ENCODE measurements around the gene TMEM72. TPM values are rescaled to one million over a fixed set of nuclear protein-coding genes. Genes with fewer than 3 reads are reported as not detected.
A peak's percentile ranks its signal among the peaks of the same experiment; 100 is the strongest.

The TMEM72 gene
- total RNA-seq, 1 donor from 2014 or later, result not detected

- DNase-seq (ENCODE audit: low read depth), result no peak
- H3K4me1 Mint-ChIP-seq (ENCODE audit: low read depth, unreplicated experiment), result peaks cover 24% of the 10 kb centered on the region
- H3K4me1 ChIP-seq (ENCODE audit: insufficient read depth, low read length), result peaks cover 5% of the 10 kb centered on the region
- no peaks in the 10 kb centered on the region for H3K27me3 ChIP-seq (ENCODE audit: insufficient read depth, low read length)
- TF ChIP-seq CTCF (IDR thresholded peaks at IDR 0.05; ENCODE audit: insufficient read depth, low read depth, low read length) (no peak), EZH2 (IDR thresholded peaks at IDR 0.05; ENCODE audit: insufficient read depth, low read length) (no peak)
- H3K9me3 ChIP-seq (ENCODE audit: insufficient read depth, low read depth, low read length), result no peaks in the 10 kb centered on the region
- H3K36me3 ChIP-seq (ENCODE audit: insufficient read depth, low read length), result no peaks in the 10 kb centered on the region
- H3K27ac Mint-ChIP-seq (ENCODE audit: unreplicated experiment), result peak overlapping the region; percentile 97
- no peak for FAIRE-seq
- no peaks in the 10 kb centered on the region for H3K79me2 ChIP-seq (ENCODE audit: insufficient read depth, low read length)
- H2AFZ ChIP-seq (ENCODE audit: low read depth, low read length), result no peak overlapping the region
- peak overlapping the region; percentile 78 for H3K27ac ChIP-seq (ENCODE audit: low read depth, low read length)
- no peaks in the 10 kb centered on the region for H4K20me1 ChIP-seq (ENCODE audit: insufficient read depth, low read length)
- no peak overlapping the region for H3K4me3 ChIP-seq (ENCODE audit: insufficient read depth, low read depth, low read length)
- H3K9me3 Mint-ChIP-seq (ENCODE audit: unreplicated experiment), result peaks cover 9% of the 10 kb centered on the region
- no peak overlapping the region for H3K9ac ChIP-seq (ENCODE audit: low read length)
- H3K4me2 ChIP-seq (ENCODE audit: low read length), result no peak overlapping the region
- H3K27me3 Mint-ChIP-seq (ENCODE audit: low read depth, unreplicated experiment), result peaks cover 7% of the 10 kb centered on the region
- H3K36me3 Mint-ChIP-seq (ENCODE audit: low read depth, unreplicated experiment), result no peaks in the 10 kb centered on the region
- no peak overlapping the region for H3K4me3 Mint-ChIP-seq (ENCODE audit: unreplicated experiment)
These were observed 23.5 kb downstream of the TMEM72 start for GRCh38 chr10:44934416-44935200.

GRCh38 chr10:44935201-44935965, 24.2 kb downstream of the TMEM72 start:
- H3K79me2 ChIP-seq (ENCODE audit: insufficient read depth, low read length), result no peaks in the 10 kb centered on the region
- no peak overlapping the region for H3K4me3 ChIP-seq (ENCODE audit: insufficient read depth, low read depth, low read length)
- Mint-ChIP-seq H3K36me3 (ENCODE audit: low read depth, unreplicated experiment) (no peaks in the 10 kb centered on the region), H3K4me3 (ENCODE audit: unreplicated experiment) (no peak overlapping the region), H3K4me1 (ENCODE audit: low read depth, unreplicated experiment) (peaks cover 24% of the 10 kb centered on the region), H3K27ac (ENCODE audit: unreplicated experiment) (peak overlapping the region; percentile 97), H3K9me3 (ENCODE audit: unreplicated experiment) (peaks cover 7% of the 10 kb centered on the region), H3K27me3 (ENCODE audit: low read depth, unreplicated experiment) (peaks cover 3% of the 10 kb centered on the region)
- no peaks in the 10 kb centered on the region for H3K9me3 ChIP-seq (ENCODE audit: insufficient read depth, low read depth, low read length)
- H3K9ac ChIP-seq (ENCODE audit: low read length), result peak overlapping the region; percentile 32
- TF ChIP-seq CTCF (IDR thresholded peaks at IDR 0.05; ENCODE audit: insufficient read depth, low read depth, low read length) (no peak), EZH2 (IDR thresholded peaks at IDR 0.05; ENCODE audit: insufficient read depth, low read length) (no peak)
- no peaks in the 10 kb centered on the region for H3K27me3 ChIP-seq (ENCODE audit: insufficient read depth, low read length)
- DNase-seq (ENCODE audit: low read depth) (peak; percentile 96), FAIRE-seq (peak; percentile 13)
- no peaks in the 10 kb centered on the region for H4K20me1 ChIP-seq (ENCODE audit: insufficient read depth, low read length)
- peak overlapping the region; percentile 78 for H3K27ac ChIP-seq (ENCODE audit: low read depth, low read length)
- peak overlapping the region; percentile 10 for H3K4me2 ChIP-seq (ENCODE audit: low read length)
- H3K4me1 ChIP-seq (ENCODE audit: insufficient read depth, low read length), result peaks cover 5% of the 10 kb centered on the region
- H2AFZ ChIP-seq (ENCODE audit: low read depth, low read length), result peak overlapping the region; percentile 0
- H3K36me3 ChIP-seq (ENCODE audit: insufficient read depth, low read length), result no peaks in the 10 kb centered on the region
